WTC11 (cell line): ENCODE data around the gene HPS3. TPM values are rescaled to one million over a fixed set of nuclear protein-coding genes. Genes with fewer than 3 reads are reported as not detected.
A peak's percentile ranks its signal among the peaks of the same experiment; 100 is the strongest.

Source experiments
- ATAC-seq: fragments of 200-7000 bp; cut with Tn5 transposase; 2 replicates; pipeline ENCODE4 v1.10.0; 2021; ENCODE audit warnings: mild to moderate bottlenecking, moderate library complexity
- CTCF ChIA-PET: fragments of 300-600 bp; sonication (Branson Sonifier 250); formaldehyde crosslinking; loops from one replicate; lab custom pipeline; 2021; ENCODE audit warnings: antibody characterized with exemption; lab: Charles Lee
- POLR2A ChIA-PET: fragments of 350-600 bp; sonication (Branson Sonifier 250); formaldehyde crosslinking; loops from one replicate; lab custom pipeline; 2021; ENCODE audit warnings: antibody characterized with exemption; lab: Charles Lee
- DNase-seq: peaks from one replicate; pipeline ENCODE4 v3.0.0; 2021; ENCODE audit warnings: low spot score
- H3K27ac Mint-ChIP-seq: 2 replicates; pipeline ENCODE4 v1.8.0; 2021; ENCODE audit warnings: mixed read lengths
- H3K27me3 Mint-ChIP-seq: 2 replicates; pipeline ENCODE4 v1.8.0; 2021; ENCODE audit warnings: low read depth, mild to moderate bottlenecking, moderate library complexity, mixed read lengths
- H3K36me3 Mint-ChIP-seq: 2 replicates; pipeline ENCODE4 v1.8.0; 2021; ENCODE audit warnings: mixed read lengths
- H3K4me1 Mint-ChIP-seq: 2 replicates; pipeline ENCODE4 v1.8.0; 2022; ENCODE audit warnings: mixed read lengths
- H3K4me3 Mint-ChIP-seq: 2 replicates; pipeline ENCODE4 v1.8.0; 2021; ENCODE audit warnings: mild to moderate bottlenecking, moderate library complexity, mixed read lengths
- H3K9me3 Mint-ChIP-seq: 2 replicates; pipeline ENCODE4 v1.8.0; 2021; ENCODE audit warnings: mixed read lengths
- CREM ChIP-seq: sonication (generic); formaldehyde crosslinking; IDR thresholded peaks from 2 replicates; pipeline ENCODE4 v1.8.1; 2022; ENCODE audit warnings: mild to moderate bottlenecking, missing genetic modification reagents, moderate library complexity
- ESRRA ChIP-seq: sonication (generic); formaldehyde crosslinking; IDR thresholded peaks from 2 replicates; pipeline ENCODE4 v1.8.1; 2022; ENCODE audit warnings: mild to moderate bottlenecking, missing genetic modification reagents, borderline replicate concordance
- JUN ChIP-seq: sonication (generic); formaldehyde crosslinking; IDR thresholded peaks from 2 replicates; pipeline ENCODE4 v1.8.0; 2023; ENCODE audit warnings: mild to moderate bottlenecking, missing genetic modification reagents
- MLX ChIP-seq: sonication (generic); formaldehyde crosslinking; IDR thresholded peaks from 2 replicates; pipeline ENCODE4 v1.8.1; 2023; ENCODE audit warnings: mild to moderate bottlenecking, missing genetic modification reagents, moderate library complexity
- NFATC4 ChIP-seq: fragments of 250-450 bp; sonication (Bioruptor Pico); IDR thresholded peaks from 2 replicates; pipeline ENCODE4 v1.9.0; 2021; ENCODE audit warnings: mild to moderate bottlenecking
- NFYB ChIP-seq: sonication (generic); formaldehyde crosslinking; conservative IDR thresholded peaks from 2 replicates; pipeline ENCODE4 v1.8.0; 2022; ENCODE audit warnings: low read depth, missing genetic modification reagents
- OVOL2 ChIP-seq: fragments of 250-450 bp; sonication (Bioruptor Pico); IDR thresholded peaks from 2 replicates; pipeline ENCODE4 v1.9.0; 2021; ENCODE audit warnings: mild to moderate bottlenecking, borderline replicate concordance
- SMAD3 ChIP-seq: sonication (generic); formaldehyde crosslinking; IDR thresholded peaks from 2 replicates; pipeline ENCODE4 v1.8.0; 2022; ENCODE audit warnings: missing genetic modification reagents, mild to moderate bottlenecking, borderline replicate concordance
- TEAD1 ChIP-seq: sonication (generic); formaldehyde crosslinking; IDR thresholded peaks from 2 replicates; pipeline ENCODE4 v1.8.0; 2022; ENCODE audit warnings: mild to moderate bottlenecking, missing genetic modification reagents
- ZNF121 ChIP-seq: sonication (generic); formaldehyde crosslinking; IDR thresholded peaks from 2 replicates; pipeline ENCODE4 v1.8.0; 2023; ENCODE audit warnings: missing genetic modification reagents
- ZNF219 ChIP-seq: sonication (generic); formaldehyde crosslinking; IDR thresholded peaks from 2 replicates; pipeline ENCODE4 v1.8.0; 2023; ENCODE audit warnings: missing genetic modification reagents, mild to moderate bottlenecking, borderline replicate concordance
- ZNF263 ChIP-seq: sonication (generic); formaldehyde crosslinking; IDR thresholded peaks from 2 replicates; pipeline ENCODE4 v1.8.1; 2022; ENCODE audit warnings: low read depth, mild to moderate bottlenecking, moderate library complexity, missing genetic modification reagents
- ZNF281 ChIP-seq: sonication (generic); formaldehyde crosslinking; IDR thresholded peaks from 2 replicates; pipeline ENCODE4 v1.8.0; 2023; ENCODE audit warnings: mild to moderate bottlenecking, missing genetic modification reagents
- ZNF317 ChIP-seq: sonication (generic); formaldehyde crosslinking; IDR thresholded peaks from 2 replicates; pipeline ENCODE4 v1.8.1; 2023; ENCODE audit warnings: low read depth, mild to moderate bottlenecking, moderate library complexity, missing genetic modification reagents, borderline replicate concordance
- ZNF416 ChIP-seq: fragments of 250-450 bp; sonication (Bioruptor Pico); IDR thresholded peaks from 2 replicates; pipeline ENCODE4 v1.9.0; 2021; ENCODE audit warnings: mild to moderate bottlenecking, inconsistent platforms
- total RNA-seq: library from RNA; stranded (reverse); gene quantifications from 3 replicates; pipeline ENCODE4 v1.2.3, GENCODE V29; 2021
- TF ChIP-seq, protein P1 (sequence below): sonication (generic); formaldehyde crosslinking; IDR thresholded peaks from 2 replicates; pipeline ENCODE4 v1.8.1; 2022; ENCODE audit warnings: mild to moderate bottlenecking, moderate library complexity, missing genetic modification reagents
- TF ChIP-seq, protein P2 (sequence below): sonication (generic); formaldehyde crosslinking; IDR thresholded peaks from 2 replicates; pipeline ENCODE4 v1.8.1; 2023; ENCODE audit warnings: mild to moderate bottlenecking, missing genetic modification reagents
- TF ChIP-seq, protein P3 (sequence below): sonication (generic); formaldehyde crosslinking; IDR thresholded peaks from 2 replicates; pipeline ENCODE4 v1.8.1; 2023; ENCODE audit warnings: mild to moderate bottlenecking, moderate library complexity, missing genetic modification reagents
- TF ChIP-seq, protein P4 (sequence below): fragments of 200-600 bp; IDR thresholded peaks from 2 replicates; pipeline ENCODE4 v1.8.0; 2022; ENCODE audit warnings: antibody characterized with exemption

The HPS3 gene
- total RNA-seq, 1 experiment from 2014 or later = 51.3 TPM

DNA sequence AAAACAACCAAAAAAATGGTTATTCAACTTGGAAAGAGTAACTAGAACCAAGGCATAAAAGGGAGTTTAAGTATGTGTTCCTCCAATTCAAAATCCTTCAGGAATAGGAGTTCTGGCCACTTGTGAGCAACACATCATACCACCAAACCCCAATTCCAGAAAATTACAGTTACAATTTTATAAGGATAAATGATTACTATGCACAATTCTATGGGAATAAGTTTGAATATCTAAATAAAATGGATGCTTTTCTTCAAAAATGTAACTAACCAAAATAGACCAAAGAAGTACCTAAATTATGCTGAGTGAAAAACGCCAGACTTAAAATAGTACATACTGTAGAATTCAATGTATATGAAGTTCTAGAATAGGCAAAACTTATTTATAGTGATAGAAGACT, 47.7 kb upstream of the HPS3 start (continued):
- TF ChIP-seq ZNF281 (CRISPR knock-in tag) = no peak
- TF ChIP-seq ZNF219 = no peak

DNA sequence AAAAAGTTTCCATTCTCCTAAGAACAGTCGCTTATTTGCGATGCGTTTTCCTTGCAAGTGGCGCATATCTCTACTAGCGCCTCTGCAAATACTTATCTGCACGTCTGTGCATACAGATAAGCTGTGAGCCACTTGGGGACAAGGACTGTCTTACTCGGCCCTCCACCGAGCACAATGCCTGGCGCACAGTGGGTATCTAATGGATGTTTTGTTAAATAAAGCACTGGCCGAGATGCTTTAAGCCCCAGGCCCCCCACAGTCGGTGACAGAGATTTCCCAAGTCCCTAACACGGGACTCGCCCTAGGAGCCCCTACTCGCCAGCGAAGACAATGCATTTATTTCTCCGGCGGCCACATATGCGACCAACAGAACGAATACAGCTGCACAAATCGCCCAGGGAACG, 43.6 kb upstream of the HPS3 start:
- Mint-ChIP-seq H3K4me3 (peak overlapping the region; percentile 90), H3K9me3 (peaks cover 4% of the 10 kb centered on the region), H3K27ac (peak overlapping the region; percentile 92), H3K27me3 (peaks cover 31% of the 10 kb centered on the region), H3K36me3 (peaks cover 27% of the 10 kb centered on the region), H3K4me1 (peaks cover 19% of the 10 kb centered on the region)
- ChIA-PET CTCF (interaction anchor here (1.4 to 2.1 kb wide), 3 partner anchors 34 to 130 kb away, joined by 4 to 8 read pairs (median 5); no protein-coding TSS in a partner anchor), POLR2A (interaction anchor here (0.6 kb wide), 1 partner anchor 18 kb away, joined by 3 read pairs; no protein-coding TSS in a partner anchor)
- ATAC-seq (peak; percentile 27), DNase-seq (no peak)
- TF ChIP-seq, protein P1, sequence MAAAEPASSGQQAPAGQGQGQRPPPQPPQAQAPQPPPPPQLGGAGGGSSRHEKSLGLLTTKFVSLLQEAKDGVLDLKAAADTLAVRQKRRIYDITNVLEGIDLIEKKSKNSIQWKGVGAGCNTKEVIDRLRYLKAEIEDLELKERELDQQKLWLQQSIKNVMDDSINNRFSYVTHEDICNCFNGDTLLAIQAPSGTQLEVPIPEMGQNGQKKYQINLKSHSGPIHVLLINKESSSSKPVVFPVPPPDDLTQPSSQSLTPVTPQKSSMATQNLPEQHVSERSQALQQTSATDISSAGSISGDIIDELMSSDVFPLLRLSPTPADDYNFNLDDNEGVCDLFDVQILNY (CRISPR knock-in tag) = no peak
- no peak for TF ChIP-seq TEAD1 (CRISPR knock-in tag)
- no peak for TF ChIP-seq JUN (CRISPR knock-in tag)
- TF ChIP-seq ZNF317 = no peak
- no peak for TF ChIP-seq MLX
- no peak for TF ChIP-seq ESRRA (CRISPR knock-in tag)
- TF ChIP-seq, protein P2, sequence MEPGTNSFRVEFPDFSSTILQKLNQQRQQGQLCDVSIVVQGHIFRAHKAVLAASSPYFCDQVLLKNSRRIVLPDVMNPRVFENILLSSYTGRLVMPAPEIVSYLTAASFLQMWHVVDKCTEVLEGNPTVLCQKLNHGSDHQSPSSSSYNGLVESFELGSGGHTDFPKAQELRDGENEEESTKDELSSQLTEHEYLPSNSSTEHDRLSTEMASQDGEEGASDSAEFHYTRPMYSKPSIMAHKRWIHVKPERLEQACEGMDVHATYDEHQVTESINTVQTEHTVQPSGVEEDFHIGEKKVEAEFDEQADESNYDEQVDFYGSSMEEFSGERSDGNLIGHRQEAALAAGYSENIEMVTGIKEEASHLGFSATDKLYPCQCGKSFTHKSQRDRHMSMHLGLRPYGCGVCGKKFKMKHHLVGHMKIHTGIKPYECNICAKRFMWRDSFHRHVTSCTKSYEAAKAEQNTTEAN (CRISPR knock-in tag) = no peak
- no peak for TF ChIP-seq OVOL2 (CRISPR knock-in tag)
- no peak for TF ChIP-seq NFYB (CRISPR knock-in tag)
- no peak for TF ChIP-seq ZNF416
- TF ChIP-seq NFATC4 = no peak
- TF ChIP-seq ZNF121 (CRISPR knock-in tag) = no peak
- TF ChIP-seq ZNF263 (CRISPR knock-in tag) = no peak
- TF ChIP-seq CREM = no peak

DNA sequence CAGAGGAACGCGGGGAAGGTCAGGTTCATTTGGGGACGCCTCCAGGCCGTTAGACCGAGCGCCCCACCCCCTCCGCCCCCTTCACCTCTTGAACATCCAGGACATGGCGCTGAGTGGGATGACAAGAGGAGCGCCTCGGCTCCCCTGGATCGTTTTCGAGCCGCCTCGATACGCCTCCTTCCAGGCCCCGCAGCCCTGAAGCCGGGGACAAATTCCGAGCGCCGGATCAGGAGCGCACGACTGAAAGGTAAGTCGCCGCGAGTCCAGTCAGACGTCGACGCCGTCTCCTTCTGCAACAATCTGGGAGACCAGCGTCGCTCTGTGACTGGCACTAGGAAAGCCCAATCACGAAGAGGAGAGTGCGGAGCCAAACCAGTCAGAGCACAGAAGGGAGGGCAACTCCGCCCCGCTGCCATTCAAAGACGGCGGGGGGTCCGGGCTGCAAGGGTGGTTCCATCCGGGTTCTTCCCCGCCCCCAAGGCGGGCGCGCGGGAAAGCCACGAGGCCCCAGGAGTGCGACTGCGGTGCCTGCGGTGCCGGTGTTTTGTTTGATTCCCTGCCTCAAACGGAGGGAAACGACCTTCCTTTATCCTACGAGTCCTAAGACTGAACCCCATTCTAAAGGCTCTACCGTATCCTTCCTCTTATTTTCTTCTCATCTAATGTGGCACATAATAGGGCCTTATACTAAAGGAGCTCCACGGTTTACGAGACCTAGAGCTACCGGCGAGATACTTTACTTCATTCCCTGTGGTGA, 43.0 kb upstream of the HPS3 start, which contains the start of gene HLTF:
HLTF (minus strand) TSS at position 302 of the 757 bp plus-strand sequence; CDS start at position 105, 197 bp downstream.
- ATAC-seq = peak; percentile 99
- H3K27me3 Mint-ChIP-seq = peaks cover 31% of the 10 kb centered on the region
- peaks cover 19% of the 10 kb centered on the region for H3K4me1 Mint-ChIP-seq
- H3K4me3 Mint-ChIP-seq = peak within 1 kb of the TSS; percentile 90
- peak within 1 kb of the TSS; percentile 92 for H3K27ac Mint-ChIP-seq
- ChIA-PET CTCF (interaction anchor here (1.4 to 2.1 kb wide), 3 partner anchors 34 to 131 kb away, joined by 4 to 8 read pairs (median 5); no protein-coding TSS in a partner anchor), POLR2A (interaction anchor here (0.6 kb wide), 1 partner anchor 19 kb away, joined by 3 read pairs; no protein-coding TSS in a partner anchor)
- H3K36me3 Mint-ChIP-seq = peaks cover 24% of the 10 kb centered on the region
- DNase-seq = peak; percentile 98
- H3K9me3 Mint-ChIP-seq = peaks cover 4% of the 10 kb centered on the region
- TF ChIP-seq, protein P3, sequence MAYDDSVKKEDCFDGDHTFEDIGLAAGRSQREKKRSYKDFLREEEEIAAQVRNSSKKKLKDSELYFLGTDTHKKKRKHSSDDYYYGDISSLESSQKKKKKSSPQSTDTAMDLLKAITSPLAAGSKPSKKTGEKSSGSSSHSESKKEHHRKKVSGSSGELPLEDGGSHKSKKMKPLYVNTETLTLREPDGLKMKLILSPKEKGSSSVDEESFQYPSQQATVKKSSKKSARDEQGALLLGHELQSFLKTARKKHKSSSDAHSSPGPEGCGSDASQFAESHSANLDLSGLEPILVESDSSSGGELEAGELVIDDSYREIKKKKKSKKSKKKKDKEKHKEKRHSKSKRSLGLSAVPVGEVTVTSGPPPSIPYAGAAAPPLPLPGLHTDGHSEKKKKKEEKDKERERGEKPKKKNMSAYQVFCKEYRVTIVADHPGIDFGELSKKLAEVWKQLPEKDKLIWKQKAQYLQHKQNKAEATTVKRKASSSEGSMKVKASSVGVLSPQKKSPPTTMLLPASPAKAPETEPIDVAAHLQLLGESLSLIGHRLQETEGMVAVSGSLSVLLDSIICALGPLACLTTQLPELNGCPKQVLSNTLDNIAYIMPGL (CRISPR knock-in tag) = peak; percentile 77; the same call in 1 of the 2 replicates
- TF ChIP-seq OVOL2 (CRISPR knock-in tag) = no peak
- peak; percentile 90; the same call in 1 of the 2 replicates for TF ChIP-seq ESRRA (CRISPR knock-in tag)
- peak; percentile 66; the same call in 1 of the 2 replicates for TF ChIP-seq SMAD3 (CRISPR knock-in tag)
- TF ChIP-seq, protein P4, sequence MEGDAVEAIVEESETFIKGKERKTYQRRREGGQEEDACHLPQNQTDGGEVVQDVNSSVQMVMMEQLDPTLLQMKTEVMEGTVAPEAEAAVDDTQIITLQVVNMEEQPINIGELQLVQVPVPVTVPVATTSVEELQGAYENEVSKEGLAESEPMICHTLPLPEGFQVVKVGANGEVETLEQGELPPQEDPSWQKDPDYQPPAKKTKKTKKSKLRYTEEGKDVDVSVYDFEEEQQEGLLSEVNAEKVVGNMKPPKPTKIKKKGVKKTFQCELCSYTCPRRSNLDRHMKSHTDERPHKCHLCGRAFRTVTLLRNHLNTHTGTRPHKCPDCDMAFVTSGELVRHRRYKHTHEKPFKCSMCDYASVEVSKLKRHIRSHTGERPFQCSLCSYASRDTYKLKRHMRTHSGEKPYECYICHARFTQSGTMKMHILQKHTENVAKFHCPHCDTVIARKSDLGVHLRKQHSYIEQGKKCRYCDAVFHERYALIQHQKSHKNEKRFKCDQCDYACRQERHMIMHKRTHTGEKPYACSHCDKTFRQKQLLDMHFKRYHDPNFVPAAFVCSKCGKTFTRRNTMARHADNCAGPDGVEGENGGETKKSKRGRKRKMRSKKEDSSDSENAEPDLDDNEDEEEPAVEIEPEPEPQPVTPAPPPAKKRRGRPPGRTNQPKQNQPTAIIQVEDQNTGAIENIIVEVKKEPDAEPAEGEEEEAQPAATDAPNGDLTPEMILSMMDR = no peak
